ENCODE data around the gene RAB30.

GRCh38 chr11:83009999-83010398, 61.7 kb downstream of the RAB30 start:
- TF ChIP-seq CTCF (IDR thresholded peaks at IDR 0.05) = no peak
- no peak for TF ChIP-seq POLR2A (IDR thresholded peaks at IDR 0.05)
